Measurements from ENCODE around the gene SUPT20HL2.

- TF ChIP-seq ETS1 (IDR thresholded peaks at IDR 0.05) = no peak
- TF ChIP-seq EZH2 (IDR thresholded peaks at IDR 0.05; ENCODE audit: low read depth, unreplicated experiment) = no peak
- TF ChIP-seq CTCF (conservative IDR thresholded peaks at IDR 0.05; ENCODE audit: low read depth in 2 of 2) = no peak
- no peak for TF ChIP-seq REST (IDR thresholded peaks at IDR 0.05; ENCODE audit: unreplicated experiment)
- no peak for TF ChIP-seq POLR2AphosphoS5 (IDR thresholded peaks at IDR 0.05; ENCODE audit: low read depth)
- TF ChIP-seq ZNF331 (CRISPR knock-in tag; IDR thresholded peaks at IDR 0.05; ENCODE audit: low read depth) = no peak
- TF ChIP-seq EZH2phosphoT487 (IDR thresholded peaks at IDR 0.05; ENCODE audit: unreplicated experiment) = no peak
- no peak for TF ChIP-seq STAT1 (IDR thresholded peaks at IDR 0.05; ENCODE audit: unreplicated experiment)
Measured at GRCh38 chrX:24268786-24269185, 45.1 kb downstream of the SUPT20HL2 start.

All from GM23338 (cell line).